EL (cell line): ENCODE measurements around the gene TBX1.

Experiments
- DNase-seq: peaks from one replicate; pipeline ENCODE4 v3.0.0-alpha.2; 2016

TBX1 gene

GRCh38 chr22:19815823-19816290 lies 55.3 kb downstream of the TBX1 start:
- no peak for DNase-seq

DNA sequence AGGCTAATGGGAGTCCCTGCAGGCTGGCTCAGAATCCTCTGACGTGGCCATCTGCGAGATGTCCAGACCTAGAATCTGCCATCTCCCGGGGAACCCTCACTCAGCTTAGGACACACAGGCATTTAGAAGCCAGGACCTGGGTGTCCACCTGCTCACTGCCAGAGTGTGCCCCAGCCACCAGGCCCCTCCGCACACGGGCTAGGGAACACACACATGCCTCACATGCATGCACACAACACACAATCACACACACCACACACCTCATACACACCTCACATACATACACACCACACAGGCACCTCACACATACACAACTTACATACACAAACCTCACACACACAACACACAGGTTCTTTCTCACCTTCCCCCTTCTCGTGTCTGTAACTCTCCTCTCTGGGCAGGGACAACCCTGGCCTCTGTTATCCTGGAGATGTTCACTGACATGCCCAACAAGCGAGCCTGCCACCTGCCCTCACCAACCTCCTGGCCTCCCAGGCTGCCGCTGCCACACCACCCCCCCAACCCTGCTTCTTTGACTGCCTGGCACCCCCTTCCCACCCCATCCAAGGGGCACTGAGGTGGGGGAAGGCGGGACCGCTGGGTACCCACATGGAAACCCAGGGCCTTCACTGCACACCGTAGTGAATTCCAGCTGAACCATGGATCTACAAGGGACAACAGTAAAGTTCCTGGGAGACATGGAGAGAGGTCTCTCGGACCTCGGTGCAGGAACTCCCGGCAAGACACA lies 56.0 kb downstream of the TBX1 start:
- DNase-seq: no peak
